B cell (primary cell): ENCODE data around the gene STIMATE. TPM values are rescaled to one million over a fixed set of nuclear protein-coding genes. Genes with fewer than 3 reads are reported as not detected.

Experiments
- ATAC-seq: fragments of 200-7000 bp; cut with Tn5 transposase; one replicate; pipeline ENCODE4 v1.10.0; 2021; ENCODE audit warnings: low read depth, mild to moderate bottlenecking, moderate number of reproducible peaks, moderate library complexity
- CTCF ChIA-PET: fragments of 350-600 bp; sonication (Branson Sonifier 250); formaldehyde crosslinking; loops from one replicate; lab custom pipeline; 2021; ENCODE audit warnings: antibody characterized with exemption, inconsistent platforms; lab: Charles Lee
- POLR2A ChIA-PET: fragments of 350-600 bp; sonication (Branson Sonifier 250); formaldehyde crosslinking; loops from one replicate; lab custom pipeline; 2021; ENCODE audit warnings: antibody characterized with exemption; lab: Charles Lee
- DNase-seq: peaks from one replicate; pipeline ENCODE4 v3.0.0; 2013
- H2AFZ ChIP-seq: 2 replicates; pipeline ENCODE4 v1.6.1; 2012; ENCODE audit warnings: mild to moderate bottlenecking, low read depth, low read length; ENCODE audit not compliant: insufficient read depth, poor library complexity, severe bottlenecking
- H3K27ac ChIP-seq, 2 donors: 1 replicate in 1 of 2; 2 replicates in 1 of 2; pipeline ENCODE4 v1.5.1; 2012 to 2013; ENCODE audit warnings: low read length in 2 of 2, mild to moderate bottlenecking in 2 of 2, moderate library complexity in 1 of 2
- H3K27me3 ChIP-seq, 4 experiments: fragments of 200-600 bp in 1 of 4; sonication (generic) in 1 of 4; replicated peaks in 1 of 4; 1 replicate in 2 of 4; 2 replicates in 2 of 4; pipeline versions ENCODE4 v1.6.1 to v1.7.0; 2013 to 2016; ENCODE audit warnings: low read length in 3 of 4, mild to moderate bottlenecking in 2 of 4, mixed read lengths in 1 of 4, moderate library complexity in 1 of 4; ENCODE audit not compliant: insufficient read depth in 4 of 4, control insufficient read depth in 3 of 4; ENCODE audit errors: control extremely low read depth in 1 of 4
- H3K36me3 ChIP-seq, 2 experiments: replicated peaks in 1 of 2; 1 replicate in 1 of 2; 2 replicates in 1 of 2; pipeline versions ENCODE4 v1.6.1 to v1.7.1; 2013; ENCODE audit warnings: low read length in 1 of 2; ENCODE audit not compliant: insufficient read depth in 2 of 2, control insufficient read depth in 1 of 2; ENCODE audit errors: control extremely low read depth in 1 of 2, extremely low read depth in 1 of 2
- H3K4me1 ChIP-seq, 2 donors: fragments of 200-600 bp in 1 of 2; sonication (generic) in 1 of 2; 1 replicate in 1 of 2; 2 replicates in 1 of 2; pipeline versions ENCODE4 v1.5.1 to v1.6.1; 2013 to 2017; ENCODE audit warnings: low read length in 2 of 2; ENCODE audit not compliant: control insufficient read depth in 2 of 2, insufficient read depth in 2 of 2
- H3K4me2 ChIP-seq: replicated peaks from 2 replicates; pipeline ENCODE3; 2012; ENCODE audit warnings: mild to moderate bottlenecking, low read depth, low read length; ENCODE audit not compliant: poor library complexity, severe bottlenecking
- H3K4me3 ChIP-seq, 5 experiments: fragments of 200-600 bp in 1 of 5; sonication (generic) in 1 of 5; 1 replicate in 3 of 5; 2 replicates in 2 of 5; pipeline versions ENCODE4 v1.5.1 to v1.7.0; 2011 to 2016; ENCODE audit warnings: low read length in 4 of 5, mild to moderate bottlenecking in 4 of 5, low read depth in 2 of 5, control low read depth in 1 of 5, moderate library complexity in 1 of 5; ENCODE audit not compliant: insufficient read depth in 1 of 5; ENCODE audit errors: control extremely low read depth in 1 of 5, extremely low read depth in 1 of 5
- H3K79me2 ChIP-seq: fragments of 200-600 bp; sonication (generic); one replicate; pipeline ENCODE4 v1.6.0; 2016; ENCODE audit warnings: low read length; ENCODE audit not compliant: control insufficient read depth, insufficient read depth
- H3K9ac ChIP-seq: fragments of 200-600 bp; sonication (generic); 2 replicates; pipeline ENCODE4 v1.6.1; 2017; ENCODE audit warnings: mild to moderate bottlenecking, low read length, moderate library complexity
- H3K9me3 ChIP-seq, 3 donors: one replicate each; pipeline versions ENCODE4 v1.6.1 to v1.7.1; 2013; ENCODE audit warnings: low read length in 2 of 3; ENCODE audit not compliant: control insufficient read depth in 2 of 3, insufficient read depth in 1 of 3; ENCODE audit errors: control extremely low read depth in 1 of 3
- H4K20me1 ChIP-seq: 2 replicates; pipeline ENCODE4 v1.6.0; 2012; ENCODE audit warnings: mild to moderate bottlenecking, low read length; ENCODE audit not compliant: insufficient read depth, control insufficient read depth, poor library complexity, severe bottlenecking
- H3K27ac Mint-ChIP-seq: one replicate; pipeline ENCODE4 v1.8.0; 2021; ENCODE audit warnings: mixed read lengths
- H3K27me3 Mint-ChIP-seq: one replicate; pipeline ENCODE4 v1.8.0; 2021; ENCODE audit warnings: mixed read lengths
- H3K4me1 Mint-ChIP-seq: one replicate; pipeline ENCODE4 v1.8.0; 2021; ENCODE audit warnings: mixed read lengths
- H3K4me3 Mint-ChIP-seq: one replicate; pipeline ENCODE4 v1.8.0; 2021; ENCODE audit warnings: mixed read lengths
- H3K9me3 Mint-ChIP-seq: one replicate; pipeline ENCODE4 v1.8.0; 2022; ENCODE audit warnings: mixed read lengths; ENCODE audit not compliant: insufficient read depth
- EZH2 ChIP-seq: IDR thresholded peaks from 2 replicates; pipeline ENCODE4 v1.6.1; 2012; ENCODE audit warnings: borderline replicate concordance, low read depth, mild to moderate bottlenecking, moderate library complexity, low read length; ENCODE audit not compliant: insufficient read depth, poor library complexity, severe bottlenecking
- WGBS: methylation state at CpG from one replicate; pipeline ENCODE4 v1.1.5; 2013; ENCODE audit warnings: missing lambda C conversion rate; ENCODE audit not compliant: insufficient coverage; 5-methylcytosine and 5-hydroxymethylcytosine counted together
- intact Hi-C: fragments of 100-400 bp; cut with micrococcal nuclease; formaldehyde crosslinking; loops from one replicate; pipeline ENCODE4 v1.10.0; 2022
- polyA minus RNA-seq: library from RNA; depleted of rRNA, polyadenylated mRNA; stranded (reverse); fragments of >200 nt; gene quantifications from 2 replicates; pipeline ENCODE4 v1.2.3, GENCODE V29; 2012
- polyA plus RNA-seq: library from polyadenylated mRNA; depleted of rRNA; stranded (reverse); fragments of >200 nt; gene quantifications from 2 replicates; pipeline ENCODE4 v1.2.3, GENCODE V29; 2012
- total RNA-seq, 2 donors: library from RNA; stranded (reverse); fragments of 120-200 nt in 1 of 2; gene quantifications; 1 replicate in 1 of 2; 2 replicates in 1 of 2; pipeline versions ENCODE4 v1.2.3 to v1.2.4, GENCODE V29; 2013 to 2022
- TF ChIP-seq, protein P1 (sequence below): fragments of 200-600 bp; IDR thresholded peaks from one replicate; pipeline ENCODE4 v1.8.0; 2022; ENCODE audit warnings: antibody characterized with exemption, mild to moderate bottlenecking

Gene STIMATE
- total RNA-seq (37.7 and 38.4 TPM in 2 replicates), polyA plus RNA-seq (18.6 and 24.6 TPM in 2 replicates), polyA minus RNA-seq (23.0 and 29.8 TPM in 2 replicates)
- total RNA-seq (2013), result 8.1 TPM

- H3K4me1 ChIP-seq, result peaks cover 17 to 27% of the 10 kb centered on the region in 2 donors
- Mint-ChIP-seq H3K27ac (peak within 1 kb of the TSS; percentile 78), H3K4me3 (peak within 1 kb of the TSS; percentile 93), H3K4me1 (peaks cover 48% of the 10 kb centered on the region), H3K9me3 (no peaks in the 10 kb centered on the region), H3K27me3 (no peaks in the 10 kb centered on the region)
- intact Hi-C loops, result loop anchor here (1.0 to 10.0 kb wide), 8 partner anchors 35 to 1225 kb away; partner anchors contain the start of genes NEK4, SFMBT1, TEX264 and TKT
- H3K9ac ChIP-seq, result peak within 1 kb of the TSS; percentile 69
- under 1% methylated on average over 73 of the region's 85 CpGs for WGBS
- peak; percentile 95 for ATAC-seq
- CTCF ChIA-PET, result interaction anchor here (1.0 to 1.5 kb wide), 4 partner anchors 38 to 149 kb away, joined by 3 to 4 read pairs (median 3); no protein-coding TSS in a partner anchor
- peak within 1 kb of the TSS; percentile 84 for H3K4me2 ChIP-seq
- H3K9me3 ChIP-seq, result no peaks in the 10 kb centered on the region
- H3K27me3 ChIP-seq, result no peaks in the 10 kb centered on the region
- POLR2A ChIA-PET, result interaction anchor here (0.6 to 1.3 kb wide), 3 partner anchors 65 to 149 kb away, joined by 5 to 6 read pairs (median 5); partner anchors contain the start of gene SFMBT1
- H3K36me3 ChIP-seq, result no peaks in the 10 kb centered on the region
- TF ChIP-seq, protein P1, sequence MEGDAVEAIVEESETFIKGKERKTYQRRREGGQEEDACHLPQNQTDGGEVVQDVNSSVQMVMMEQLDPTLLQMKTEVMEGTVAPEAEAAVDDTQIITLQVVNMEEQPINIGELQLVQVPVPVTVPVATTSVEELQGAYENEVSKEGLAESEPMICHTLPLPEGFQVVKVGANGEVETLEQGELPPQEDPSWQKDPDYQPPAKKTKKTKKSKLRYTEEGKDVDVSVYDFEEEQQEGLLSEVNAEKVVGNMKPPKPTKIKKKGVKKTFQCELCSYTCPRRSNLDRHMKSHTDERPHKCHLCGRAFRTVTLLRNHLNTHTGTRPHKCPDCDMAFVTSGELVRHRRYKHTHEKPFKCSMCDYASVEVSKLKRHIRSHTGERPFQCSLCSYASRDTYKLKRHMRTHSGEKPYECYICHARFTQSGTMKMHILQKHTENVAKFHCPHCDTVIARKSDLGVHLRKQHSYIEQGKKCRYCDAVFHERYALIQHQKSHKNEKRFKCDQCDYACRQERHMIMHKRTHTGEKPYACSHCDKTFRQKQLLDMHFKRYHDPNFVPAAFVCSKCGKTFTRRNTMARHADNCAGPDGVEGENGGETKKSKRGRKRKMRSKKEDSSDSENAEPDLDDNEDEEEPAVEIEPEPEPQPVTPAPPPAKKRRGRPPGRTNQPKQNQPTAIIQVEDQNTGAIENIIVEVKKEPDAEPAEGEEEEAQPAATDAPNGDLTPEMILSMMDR, result no peak
- no peak for TF ChIP-seq EZH2
- peak within 1 kb of the TSS; percentile 65 for H2AFZ ChIP-seq
- H3K79me2 ChIP-seq, result peaks cover 47% of the 10 kb centered on the region
- peak within 1 kb of the TSS in 1 of 2 donors; percentile 52 for H3K27ac ChIP-seq
- peak; percentile 90 for DNase-seq
- peaks cover 4% of the 10 kb centered on the region for H4K20me1 ChIP-seq
- H3K4me3 ChIP-seq, result peak within 1 kb of the TSS; percentile 69 to 84 (median 78)
These were observed at the start of gene STIMATE for GRCh38 chr3:52897130-52898122. TSS of gene STIMATE (minus strand) at chr3:52897548. CDS start at chr3:52897450, 98 bp downstream.
